ENCODE results near the gene ZFAND3.

ZFAND3 gene

DNA sequence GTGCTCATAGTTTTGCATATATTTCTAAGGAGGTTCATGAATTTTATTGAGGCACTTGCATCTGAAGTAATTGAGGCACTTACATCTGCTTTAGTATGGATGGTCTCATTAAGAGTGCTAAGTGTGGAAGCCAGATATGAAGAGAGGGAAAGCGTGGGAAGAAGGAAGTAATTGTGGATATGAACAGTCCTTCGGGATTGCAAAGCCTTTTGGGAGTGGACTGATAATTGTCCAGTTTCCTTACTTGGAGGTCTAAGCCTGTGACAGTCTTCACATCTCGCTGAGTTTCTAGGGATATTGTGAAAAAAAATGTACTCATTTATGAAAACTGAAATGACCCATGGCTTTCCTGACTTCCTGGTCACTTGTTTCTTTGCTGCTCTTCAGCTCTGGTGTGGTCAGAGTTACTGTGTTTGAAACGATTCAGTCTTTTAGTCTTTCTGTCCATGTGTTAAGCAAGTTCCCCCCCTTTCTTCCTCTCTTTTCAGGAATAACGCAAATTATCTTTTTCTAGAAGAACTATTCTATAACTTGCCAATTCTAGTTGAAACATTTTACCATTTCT is 137.3 kb downstream of the ZFAND3 start:
- no peak for TF ChIP-seq GATA2 (IDR thresholded peaks at IDR 0.05; ENCODE audit: low read depth, low read length)
- TF ChIP-seq GATA3 (IDR thresholded peaks at IDR 0.05; ENCODE audit: low read depth, low read length) = no peak

DNA sequence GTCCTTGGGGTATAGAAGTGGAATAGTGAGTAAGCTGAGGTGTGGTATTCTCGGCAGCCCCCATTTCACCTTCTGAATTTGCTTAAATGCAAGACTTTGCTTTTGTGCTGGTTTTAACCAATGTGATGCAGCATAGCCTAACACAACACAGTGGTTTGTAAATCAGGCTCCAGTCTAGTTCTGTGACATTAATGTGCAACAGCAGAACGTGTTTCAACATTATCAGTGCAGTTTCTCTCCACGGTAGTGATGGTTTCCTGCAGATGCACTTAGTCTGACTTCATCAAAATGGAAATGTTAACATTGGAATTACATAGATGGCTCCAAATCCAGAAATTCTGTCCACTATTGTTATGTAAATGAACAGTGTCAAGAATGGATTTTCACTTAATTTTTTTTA is 139.5 kb downstream of the ZFAND3 start:
- TF ChIP-seq GATA2 (IDR thresholded peaks at IDR 0.05; ENCODE audit: low read depth, low read length) = no peak
- TF ChIP-seq GATA3 (IDR thresholded peaks at IDR 0.05; ENCODE audit: low read depth, low read length) = no peak

DNA sequence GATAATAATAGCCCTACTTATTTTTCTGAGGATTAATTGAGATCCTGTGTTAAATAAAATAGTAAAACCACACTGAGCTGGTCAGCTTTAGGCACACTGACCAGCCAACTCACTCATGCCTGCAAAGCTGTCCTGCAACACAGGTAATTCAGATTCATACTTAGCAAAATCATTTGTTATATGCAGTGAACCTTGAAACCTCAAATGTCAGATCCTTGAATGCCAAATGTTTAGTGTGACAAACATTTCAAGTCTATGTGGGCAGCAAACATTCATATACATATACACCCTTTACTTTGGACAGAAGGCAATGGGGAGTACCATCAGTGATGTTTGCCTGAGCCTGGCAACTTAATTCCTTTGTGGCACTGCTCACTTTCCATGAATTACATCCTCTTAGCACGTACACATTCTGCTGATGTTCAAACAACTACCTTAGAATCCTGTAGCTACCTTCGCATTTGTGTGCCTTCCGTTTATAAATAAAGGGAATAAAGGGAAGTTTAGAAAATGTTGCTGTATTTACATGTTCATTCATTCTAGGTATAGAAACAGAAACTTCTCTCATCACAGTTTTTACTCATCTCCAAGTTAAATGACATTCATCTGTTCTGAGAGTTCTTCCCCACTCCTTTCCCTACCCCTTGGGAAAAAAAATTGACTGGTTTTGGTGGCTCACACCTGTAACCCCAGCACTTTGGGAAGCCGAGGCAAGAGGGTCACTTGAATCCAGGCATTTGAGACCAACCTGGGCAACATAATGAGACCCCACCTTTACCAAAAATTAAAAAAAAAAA is 140.8 kb downstream of the ZFAND3 start:
- TF ChIP-seq GATA3 (IDR thresholded peaks at IDR 0.05; ENCODE audit: low read depth, low read length) = no peak
- no peak for TF ChIP-seq GATA2 (IDR thresholded peaks at IDR 0.05; ENCODE audit: low read depth, low read length)

DNA sequence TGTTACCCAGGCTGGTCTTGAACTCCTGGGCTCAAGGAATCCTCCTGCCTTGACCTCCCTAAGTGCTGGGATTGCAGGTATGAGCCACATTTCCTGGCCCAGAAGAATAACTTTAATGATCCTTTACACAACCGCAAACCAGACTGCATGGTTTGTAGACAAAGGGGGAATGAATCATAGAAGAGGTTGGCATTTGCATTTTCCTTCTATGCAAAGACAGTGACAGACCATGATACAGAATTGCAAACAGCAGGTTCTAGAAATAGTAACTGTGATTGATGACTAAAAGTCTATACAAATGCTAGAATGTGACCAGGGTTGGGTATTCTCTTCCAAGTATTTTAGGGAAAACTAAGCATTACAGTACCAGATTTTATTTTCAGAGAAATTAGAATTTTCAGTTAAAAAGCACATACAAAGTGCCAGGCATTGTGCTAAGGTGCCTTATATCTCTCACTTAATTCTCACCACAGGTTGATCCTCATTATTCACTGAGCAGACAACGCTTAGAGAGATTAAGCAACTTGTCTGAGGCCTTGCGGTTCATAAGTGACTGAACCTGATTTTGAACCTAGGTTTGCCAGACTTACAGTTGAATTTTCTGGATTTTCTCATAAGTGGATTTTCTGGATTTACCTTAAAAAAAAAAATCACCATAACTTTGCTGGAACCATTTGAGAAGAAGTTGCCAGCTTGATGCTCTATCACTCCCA is 146.6 kb downstream of the ZFAND3 start:
- TF ChIP-seq GATA2 (IDR thresholded peaks at IDR 0.05; ENCODE audit: low read depth, low read length) (no peak), GATA3 (IDR thresholded peaks at IDR 0.05; ENCODE audit: low read depth, low read length) (no peak)

DNA sequence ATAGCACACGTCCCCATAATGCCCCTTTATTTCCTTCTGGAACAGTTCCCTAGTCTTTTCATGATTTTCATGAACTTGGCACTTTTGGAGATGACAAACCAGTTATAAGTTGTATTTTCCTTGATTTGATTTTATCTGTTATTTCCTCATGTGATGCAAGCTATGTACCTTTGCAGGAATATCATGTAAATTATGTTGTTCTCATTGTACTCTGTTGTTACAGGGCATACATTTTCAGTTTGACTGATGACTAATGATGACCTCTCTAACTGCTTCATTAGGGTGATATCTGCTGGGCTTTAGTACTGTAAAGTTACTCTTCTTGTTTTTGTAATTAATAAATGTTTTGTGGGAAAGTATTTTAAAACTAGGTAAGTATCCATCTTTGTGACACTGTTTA is 147.3 kb downstream of the ZFAND3 start:
- TF ChIP-seq GATA2 (IDR thresholded peaks at IDR 0.05; ENCODE audit: low read depth, low read length) (no peak), GATA3 (IDR thresholded peaks at IDR 0.05; ENCODE audit: low read depth, low read length) (no peak)

DNA sequence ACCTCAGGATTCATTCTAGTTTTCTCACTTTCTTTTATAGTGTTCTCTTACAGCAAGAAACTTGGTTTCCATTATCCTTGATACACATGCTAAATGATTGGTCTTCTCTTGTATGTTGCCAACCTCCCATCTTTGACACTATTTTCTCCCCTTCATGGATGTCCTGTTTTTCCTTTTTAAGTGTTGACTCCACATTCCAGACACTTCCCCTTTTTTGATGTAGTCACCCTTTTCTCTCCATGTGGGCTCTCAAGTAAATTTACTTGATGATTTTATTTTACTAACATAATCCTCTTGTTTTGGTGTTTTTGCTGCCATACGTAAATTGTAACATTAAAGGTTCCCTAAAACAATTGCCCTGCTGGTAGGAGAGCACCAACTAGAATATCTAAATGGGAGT is 148.1 kb downstream of the ZFAND3 start:
- TF ChIP-seq GATA3 (IDR thresholded peaks at IDR 0.05; ENCODE audit: low read depth, low read length) = no peak
- TF ChIP-seq GATA2 (IDR thresholded peaks at IDR 0.05; ENCODE audit: low read depth, low read length) = no peak

DNA sequence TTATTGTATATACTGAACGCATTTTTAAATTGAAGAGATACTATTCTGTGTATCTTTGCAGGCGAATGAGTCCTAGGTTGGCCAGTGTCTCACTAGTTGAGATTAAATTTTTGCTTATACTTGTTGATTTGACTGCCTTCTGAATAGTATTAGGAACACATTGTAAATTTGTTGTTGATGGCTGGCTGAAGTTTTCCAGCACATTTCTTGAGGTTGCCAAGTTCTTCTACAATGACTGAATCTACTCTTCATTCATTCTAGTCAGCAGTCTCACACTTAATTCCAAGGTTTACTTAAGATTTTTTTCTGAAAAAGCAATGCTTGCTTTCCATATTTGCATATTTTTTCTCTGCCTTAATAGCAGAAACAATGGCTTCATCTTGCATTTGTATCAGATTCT is 151.7 kb downstream of the ZFAND3 start:
- no peak for TF ChIP-seq GATA2 (IDR thresholded peaks at IDR 0.05; ENCODE audit: low read depth, low read length)
- TF ChIP-seq GATA3 (IDR thresholded peaks at IDR 0.05; ENCODE audit: low read depth, low read length) = no peak

DNA sequence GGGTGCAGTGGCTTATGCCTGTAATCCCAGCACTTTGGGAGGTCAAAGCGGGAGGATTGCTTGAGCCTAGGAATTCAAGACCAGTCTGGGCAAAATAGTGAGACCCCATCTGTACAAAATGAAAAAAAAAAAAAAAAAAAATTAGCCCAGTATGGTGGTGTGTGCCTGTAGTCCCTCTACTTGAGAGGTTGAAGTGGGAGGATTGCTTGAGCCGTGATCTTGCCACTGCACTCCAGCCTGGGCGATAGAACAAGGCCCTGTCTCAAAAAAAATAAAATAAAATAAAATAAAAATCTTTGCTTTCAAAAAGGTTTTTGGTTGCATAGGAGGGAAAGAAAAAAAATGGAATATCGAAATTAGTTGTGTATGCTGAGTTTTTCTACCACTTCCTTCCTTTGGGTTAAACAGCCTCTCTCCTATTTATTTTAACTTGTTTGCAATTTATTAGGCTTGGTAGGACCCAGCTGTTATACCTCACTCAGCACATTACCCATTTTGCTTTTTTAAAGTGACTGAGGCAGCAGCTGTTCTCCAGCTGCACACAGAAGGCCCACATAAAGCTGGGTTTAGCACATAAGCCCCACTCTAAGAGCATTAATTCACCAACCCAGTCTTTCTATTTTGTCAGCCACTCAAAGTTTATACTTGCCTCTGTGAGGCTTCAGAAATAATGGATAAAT is 152.3 kb downstream of the ZFAND3 start:
- no peak for TF ChIP-seq GATA2 (IDR thresholded peaks at IDR 0.05; ENCODE audit: low read depth, low read length)
- no peak for TF ChIP-seq GATA3 (IDR thresholded peaks at IDR 0.05; ENCODE audit: low read depth, low read length)

DNA sequence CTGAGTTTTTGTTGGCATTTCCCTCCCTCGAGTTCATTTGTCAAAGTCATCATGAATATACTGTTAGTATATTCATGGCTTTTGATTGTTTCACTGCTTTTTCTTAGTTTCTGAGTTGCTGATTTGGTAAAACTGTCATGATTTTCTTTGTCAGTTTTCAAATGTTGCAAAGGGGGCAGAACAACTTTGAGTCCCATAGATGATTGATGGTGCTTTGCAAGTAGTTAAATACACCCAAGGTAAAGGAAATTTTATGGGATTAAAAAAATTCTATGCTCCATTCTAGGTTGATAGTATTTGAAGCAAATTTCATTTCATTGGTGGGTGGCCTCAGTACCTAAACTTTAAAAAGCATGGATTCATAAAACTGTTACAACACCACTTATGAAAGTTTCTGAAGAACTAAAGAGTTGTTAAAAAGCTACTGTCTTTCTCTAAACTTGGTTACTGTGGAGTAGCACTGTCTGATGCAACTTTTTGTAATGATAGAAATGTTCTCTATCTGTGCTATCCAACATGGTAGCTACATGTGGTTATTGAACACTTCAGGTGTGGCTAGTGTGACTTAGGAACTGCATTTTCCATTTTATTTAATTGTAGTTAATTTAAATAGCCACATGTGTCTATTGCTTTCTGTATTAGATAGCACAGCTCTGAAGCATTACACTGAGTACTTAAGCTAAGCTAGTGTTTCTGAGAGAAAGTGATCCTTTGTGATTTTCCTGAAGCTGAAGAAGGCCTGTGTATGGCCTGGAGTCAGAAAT is 153.6 kb downstream of the ZFAND3 start:
- TF ChIP-seq GATA3 (IDR thresholded peaks at IDR 0.05; ENCODE audit: low read depth, low read length) (no peak), GATA2 (IDR thresholded peaks at IDR 0.05; ENCODE audit: low read depth, low read length) (no peak)

DNA sequence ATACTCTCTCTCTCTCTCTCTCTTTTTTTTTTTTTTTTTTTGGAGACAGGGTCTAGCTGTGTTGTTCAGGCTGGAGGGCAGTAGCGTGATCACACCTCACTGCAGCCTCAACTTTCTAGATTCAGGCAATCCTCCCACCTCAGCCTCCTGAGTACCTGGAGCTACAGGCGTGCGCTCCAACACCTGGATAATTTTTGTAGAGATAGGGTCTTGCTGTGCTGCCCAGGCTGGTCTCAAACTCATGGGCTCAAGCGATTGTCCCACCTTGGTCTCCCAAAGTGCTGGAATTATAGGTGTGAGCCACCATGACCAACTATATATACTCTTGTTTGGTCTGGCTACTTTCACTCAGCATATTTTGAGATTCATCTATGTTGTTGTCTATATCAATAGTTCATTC is 154.9 kb downstream of the ZFAND3 start:
- TF ChIP-seq GATA2 (IDR thresholded peaks at IDR 0.05; ENCODE audit: low read depth, low read length) = no peak
- no peak for TF ChIP-seq GATA3 (IDR thresholded peaks at IDR 0.05; ENCODE audit: low read depth, low read length)

DNA sequence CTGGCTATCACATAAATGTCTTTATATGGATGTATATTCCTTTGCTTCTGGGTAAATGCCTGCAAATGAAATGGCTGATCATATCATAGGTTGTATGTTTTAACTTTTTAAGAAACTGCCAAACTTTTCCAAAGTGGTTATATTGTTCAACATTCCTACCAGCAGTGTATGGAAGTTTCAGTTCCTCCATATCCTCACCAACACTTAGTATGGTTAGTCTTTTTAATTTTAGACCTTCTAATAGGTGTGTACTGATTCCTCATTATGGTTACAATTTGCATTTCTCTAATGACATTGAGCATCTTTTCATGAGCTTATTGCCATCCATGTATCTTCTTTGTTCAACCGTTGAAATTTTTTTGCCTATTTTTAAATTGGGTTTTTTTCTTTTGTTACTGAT is 155.4 kb downstream of the ZFAND3 start:
- TF ChIP-seq GATA2 (IDR thresholded peaks at IDR 0.05; ENCODE audit: low read depth, low read length) (no peak), GATA3 (IDR thresholded peaks at IDR 0.05; ENCODE audit: low read depth, low read length) (no peak)

DNA sequence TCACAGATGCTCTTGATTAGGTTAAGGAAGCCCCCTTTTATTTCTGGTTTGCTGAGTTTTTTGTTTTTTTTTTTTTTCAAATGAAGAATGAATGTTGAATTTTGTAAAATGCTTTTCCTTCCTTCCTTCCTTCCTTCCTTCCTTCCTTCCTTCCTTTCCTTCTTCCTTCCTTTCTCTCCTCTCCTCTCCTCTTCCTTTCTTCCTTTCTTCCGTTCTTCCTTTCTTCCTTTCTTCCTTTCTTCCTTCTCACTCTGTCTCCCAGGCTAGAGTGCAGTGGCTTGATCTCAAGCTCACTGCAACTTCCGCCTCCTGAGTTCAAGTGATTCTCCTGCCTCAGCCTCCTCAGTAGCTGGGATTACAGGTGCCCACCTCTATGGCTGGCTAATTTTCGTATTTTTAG is 158.2 kb downstream of the ZFAND3 start:
- TF ChIP-seq GATA3 (IDR thresholded peaks at IDR 0.05; ENCODE audit: low read depth, low read length) = no peak
- TF ChIP-seq GATA2 (IDR thresholded peaks at IDR 0.05; ENCODE audit: low read depth, low read length) = no peak

DNA sequence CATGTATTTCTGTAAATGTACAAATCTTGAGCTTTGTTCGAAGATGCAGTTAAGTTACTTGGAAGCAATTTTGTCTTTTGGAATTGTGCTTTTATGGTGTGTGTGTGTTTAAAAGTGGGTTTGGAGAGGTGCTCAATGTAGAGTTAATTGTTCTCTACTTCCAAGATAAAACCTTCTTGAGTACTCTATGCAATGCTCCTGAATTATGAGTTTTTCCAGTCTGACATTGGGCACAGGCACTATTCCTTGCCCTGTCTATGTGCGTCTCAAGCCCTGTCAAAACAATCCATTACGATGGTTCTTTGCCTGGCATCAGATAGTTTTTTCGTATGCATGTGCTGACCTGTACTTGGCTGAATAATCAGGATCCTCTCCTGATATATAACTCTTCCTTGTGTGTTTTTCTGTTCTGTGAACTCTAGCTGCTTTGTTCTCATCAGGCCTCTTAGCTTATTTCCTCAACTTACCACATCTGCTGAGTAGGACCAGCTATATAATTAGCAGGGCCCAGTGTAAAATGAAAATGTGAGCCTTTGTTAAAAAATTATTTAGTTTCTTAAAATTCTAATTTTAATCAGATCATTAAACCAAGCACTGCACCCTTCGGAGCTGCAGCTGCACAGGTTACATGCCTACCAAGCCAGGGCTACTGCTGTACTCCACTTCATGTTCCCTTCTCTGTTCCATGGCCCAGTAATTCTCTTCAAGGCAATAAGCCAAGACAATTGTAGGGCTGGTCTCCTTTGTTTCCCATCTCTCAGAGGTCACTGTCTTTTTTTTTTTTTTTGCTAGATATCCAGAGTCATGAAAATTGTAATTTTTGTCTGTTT is 160.1 kb downstream of the ZFAND3 start:
- TF ChIP-seq GATA3 (IDR thresholded peaks at IDR 0.05; ENCODE audit: low read depth, low read length) (no peak), GATA2 (IDR thresholded peaks at IDR 0.05; ENCODE audit: low read depth, low read length) (no peak)
